GM12878 (cell line): Measurements from ENCODE around the gene SLC47A2. TPM values are rescaled to one million over a fixed set of nuclear protein-coding genes. Genes with fewer than 3 reads are reported as not detected.

Source experiments
- ATAC-seq: fragments of 200-7000 bp; cut with Tn5 transposase; 3 replicates; pipeline ENCODE4 v1.9.1; 2020; ENCODE audit warnings: mild to moderate bottlenecking, moderate library complexity
- BruUV-seq: library from RNA; stranded (reverse); fragments of 400-500 nt; replicated peaks from 2 replicates; lab custom pipeline; 2021; lab: Mats Ljungman, UMichigan
- CTCF ChIA-PET: fragments of 300-600 bp; sonication (Branson Sonifier 250); formaldehyde crosslinking; extraction: SDS; loops from one replicate; lab custom pipeline; 2021; ENCODE audit warnings: inconsistent platforms; lab: Yijun Ruan, JAX
- POLR2A ChIA-PET: fragments of 350-600 bp; formaldehyde crosslinking; extraction: SDS; loops from one replicate; lab custom pipeline; 2021; ENCODE audit warnings: inconsistent platforms; lab: Charles Lee
- RAD21 ChIA-PET: fragments of 300-600 bp; sonication (Branson Sonifier 250); formaldehyde crosslinking; loops from one replicate; lab custom pipeline; 2023; ENCODE audit warnings: antibody characterized with exemption; ENCODE audit not compliant: unreplicated experiment; lab: Charles Lee
- SMC1A ChIA-PET: fragments of 300-600 bp; sonication (Branson Sonifier 250); formaldehyde crosslinking; loops from one replicate; lab custom pipeline; 2023; ENCODE audit not compliant: unreplicated experiment, uncharacterized antibody; lab: Charles Lee
- DNase-seq: peaks from one replicate; pipeline ENCODE4 v3.0.0-alpha.2; 2011; ENCODE audit warnings: low read depth, low spot score
- FAIRE-seq: peaks from 3 replicates; lab custom pipeline; 2011; peaks lifted over from hg19 to GRCh38; lab: Jason Lieb, UNC
- H2AFZ ChIP-seq: 2 replicates; pipeline ENCODE4 v1.6.0; 2011; ENCODE audit warnings: low read depth, low read length, control low read depth; ENCODE audit not compliant: control insufficient read depth
- H3K27ac ChIP-seq: 2 replicates; pipeline ENCODE4 v1.5.1; 2011; ENCODE audit warnings: control low read depth; ENCODE audit not compliant: control insufficient read depth, insufficient read depth
- H3K27me3 ChIP-seq, 2 experiments: replicated peaks in 1 of 2; 2 replicates each; pipeline versions ENCODE4 v1.6.0 to v1.6.1; 2011; ENCODE audit warnings: low read length in 1 of 2; ENCODE audit not compliant: control insufficient read depth in 2 of 2, insufficient read depth in 2 of 2
- H3K36me3 ChIP-seq, 2 experiments: 2 replicates each; pipeline ENCODE4 v1.5.1; 2011; ENCODE audit warnings: low read length in 1 of 2; ENCODE audit not compliant: control insufficient read depth in 2 of 2, insufficient read depth in 2 of 2
- H3K4me1 ChIP-seq: 2 replicates; pipeline ENCODE4 v1.6.1; 2011; ENCODE audit warnings: mild to moderate bottlenecking, low read length, moderate library complexity, mixed read lengths; ENCODE audit not compliant: control insufficient read depth, insufficient read depth
- H3K4me2 ChIP-seq: 2 replicates; pipeline ENCODE4 v1.6.0; 2011; ENCODE audit warnings: control low read depth; ENCODE audit not compliant: control insufficient read depth, insufficient read depth
- H3K4me3 ChIP-seq: fragments of 200-600 bp; sonication (generic); 2 replicates; pipeline ENCODE4 v1.5.1; 2016
- H3K79me2 ChIP-seq: 2 replicates; pipeline ENCODE4 v1.6.0; 2011; ENCODE audit warnings: low read length; ENCODE audit not compliant: control insufficient read depth, insufficient read depth
- H3K9ac ChIP-seq: 2 replicates; pipeline ENCODE4 v1.8.0; 2011; ENCODE audit warnings: low read length, control low read depth, mixed read lengths; ENCODE audit not compliant: control insufficient read depth, insufficient read depth
- H3K9me3 ChIP-seq: replicated peaks from 3 replicates; pipeline ENCODE4 v1.5.1; 2011; ENCODE audit warnings: mild to moderate bottlenecking, low read length; ENCODE audit not compliant: control insufficient read depth, insufficient read depth
- H4K20me1 ChIP-seq: 2 replicates; pipeline ENCODE4 v1.6.0; 2011; ENCODE audit not compliant: control insufficient read depth, insufficient read depth
- BHLHE40 ChIP-seq, 2 experiments: fragments of 450-650 bp in 1 of 2; IDR thresholded peaks; 2 replicates each; pipeline ENCODE4 v1.6.1; 2011 to 2017; ENCODE audit warnings: low read depth in 2 of 2, borderline replicate concordance in 1 of 2, improper control_type of control experiment in 1 of 2, low read length in 1 of 2, mild to moderate bottlenecking in 1 of 2
- EGR1 ChIP-seq, 2 experiments: IDR thresholded peaks; 1 replicate in 1 of 2; 2 replicates in 1 of 2; pipeline ENCODE4 v1.6.1; 2011 to 2012; ENCODE audit warnings: low read depth in 2 of 2, low read length in 2 of 2, borderline replicate concordance in 1 of 2, mild to moderate bottlenecking in 1 of 2, moderate library complexity in 1 of 2
- JUND ChIP-seq: IDR thresholded peaks from 2 replicates; pipeline ENCODE4 v1.6.1; 2012; ENCODE audit warnings: low read depth, mild to moderate bottlenecking, low read length, improper control_type of control experiment, moderate library complexity
- SMAD5 ChIP-seq: IDR thresholded peaks from 2 replicates; pipeline ENCODE4 v1.6.1; 2016; ENCODE audit warnings: antibody characterized with exemption, low read depth
- ZNF24 ChIP-seq: fragments of 450-650 bp; IDR thresholded peaks from 2 replicates; pipeline ENCODE4 v1.6.1; 2017; ENCODE audit warnings: antibody characterized with exemption, mild to moderate bottlenecking
- WGBS: methylation state at CpG from one replicate; pipeline ENCODE4 v1.1.6; 2016; ENCODE audit warnings: low lambda C conversion rate; ENCODE audit not compliant: insufficient replicate concordance, insufficient coverage; ENCODE audit errors: missing lambda C conversion rate; 5-methylcytosine and 5-hydroxymethylcytosine counted together
- in situ Hi-C: fragments of 300-500 bp; cut with MboI; formaldehyde crosslinking; loops from 9 replicates; pipeline ENCODE4 v1.14.3; 2018; ENCODE audit warnings: mixed read lengths
- intact Hi-C: fragments of 100-400 bp; cut with micrococcal nuclease; formaldehyde crosslinking; loops from one replicate; pipeline ENCODE4 v1.14.2; 2022; ENCODE audit not compliant: unreplicated experiment
- polyA plus RNA-seq, 11 experiments: library from polyadenylated mRNA; depleted of rRNA in 4 of 11; unstranded in 6 of 11; stranded (reverse) in 5 of 11; fragments of >200 nt; fragmentation: Nextera tagmentation in 4 of 11; fragmentation: Illumina TruSeq in 1 of 11; extraction: Ambion mirVana in 4 of 11; extraction: Trizol in 1 of 11; gene quantifications; 1 replicate in 1 of 11; 2 replicates in 10 of 11; pipeline versions ENCODE4 v1.2.1 to v1.2.3, GENCODE V29; 2011 to 2016; ENCODE audit warnings: inconsistent platforms in 2 of 11, missing spikeins in 2 of 11, low read depth in 1 of 11
- total RNA-seq, 4 experiments: library from RNA; depleted of rRNA in 3 of 4; stranded (reverse); fragments of >200 nt in 3 of 4; fragmentation: Illumina TruSeq in 1 of 4; extraction: Trizol in 1 of 4; gene quantifications; 2 replicates each; pipeline versions ENCODE4 v1.2.1 to v1.2.3, GENCODE V29; 2013 to 2021
- TF ChIP-seq, protein P1 (sequence below): IDR thresholded peaks from 2 replicates; pipeline ENCODE4 v1.6.1; 2011; ENCODE audit warnings: mild to moderate bottlenecking, low read depth, low read length, moderate library complexity; ENCODE audit not compliant: insufficient replicate concordance

The SLC47A2 gene
- total and polyA plus RNA-seq, 10 of the 15 experiments (the other 5 are each of a cell fraction or from before 2014, with no cell fraction given), result not detected

DNA sequence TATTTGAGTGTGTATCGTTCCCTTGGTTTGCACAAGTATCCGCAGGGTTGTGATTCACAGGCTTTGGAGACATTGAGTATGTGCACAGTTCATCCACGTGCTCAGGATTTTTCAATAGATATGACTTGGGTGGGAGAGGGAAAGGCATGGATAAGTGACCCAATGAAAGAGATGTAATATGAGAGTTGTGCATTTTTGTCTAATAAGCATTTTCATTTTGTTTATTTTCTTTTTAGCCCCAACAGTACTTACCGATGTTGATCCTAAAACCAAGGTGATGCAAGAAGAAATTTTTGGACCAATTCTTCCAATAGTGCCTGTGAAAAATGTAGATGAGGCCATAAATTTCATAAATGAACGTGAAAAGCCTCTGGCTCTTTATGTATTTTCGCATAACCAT is 53.3 kb downstream of the SLC47A2 start:
- no peak overlapping the region for H3K9ac ChIP-seq
- H3K36me3 ChIP-seq, result no peaks in the 10 kb centered on the region; a peak in 1 of 4 replicates
- in situ Hi-C loops (no loop called here), intact Hi-C loops (no loop called here)
- no peaks in the 10 kb centered on the region for H3K4me1 ChIP-seq
- no peak overlapping the region for H3K4me2 ChIP-seq
- RAD21 ChIA-PET, result no interaction called here
- H3K27ac ChIP-seq, result no peak overlapping the region
- no peaks in the 10 kb centered on the region for H3K9me3 ChIP-seq
- CTCF ChIA-PET, result no interaction called here
- no peak for FAIRE-seq
- no peaks in the 10 kb centered on the region; the same call in 1 of the 2 replicates for H4K20me1 ChIP-seq
- no peak overlapping the region for H2AFZ ChIP-seq
- TF ChIP-seq, protein P1, sequence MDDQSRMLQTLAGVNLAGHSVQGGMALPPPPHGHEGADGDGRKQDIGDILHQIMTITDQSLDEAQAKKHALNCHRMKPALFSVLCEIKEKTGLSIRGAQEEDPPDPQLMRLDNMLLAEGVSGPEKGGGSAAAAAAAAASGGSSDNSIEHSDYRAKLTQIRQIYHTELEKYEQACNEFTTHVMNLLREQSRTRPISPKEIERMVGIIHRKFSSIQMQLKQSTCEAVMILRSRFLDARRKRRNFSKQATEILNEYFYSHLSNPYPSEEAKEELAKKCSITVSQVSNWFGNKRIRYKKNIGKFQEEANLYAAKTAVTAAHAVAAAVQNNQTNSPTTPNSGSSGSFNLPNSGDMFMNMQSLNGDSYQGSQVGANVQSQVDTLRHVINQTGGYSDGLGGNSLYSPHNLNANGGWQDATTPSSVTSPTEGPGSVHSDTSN, result no peak
- TF ChIP-seq SMAD5, result no peak
- TF ChIP-seq JUND, result no peak
- no peak for TF ChIP-seq EGR1 (IDR thresholded peaks at IDR 0.05; ENCODE audit: borderline replicate concordance in 1 of 2, low read depth in 2 of 2, low read length in 2 of 2)
- TF ChIP-seq ZNF24, result no peak
- no peak for TF ChIP-seq BHLHE40 (IDR thresholded peaks at IDR 0.05; ENCODE audit: borderline replicate concordance in 1 of 2, low read depth in 2 of 2, low read length in 1 of 2)
- POLR2A ChIA-PET, result no interaction called here
- SMC1A ChIA-PET, result no interaction called here
- H3K79me2 ChIP-seq, result no peaks in the 10 kb centered on the region
- ATAC-seq, result no peak
- H3K27me3 ChIP-seq, result no peaks in the 10 kb centered on the region
- no peak overlapping the region for H3K4me3 ChIP-seq
- BruUV-seq, result no TSS peak
- no peak for DNase-seq
- WGBS, result 89% methylated on average over 6 of the region's 6 CpGs
